HG03457 (cell line): ENCODE data around the gene CLDN14.
"Not testable (repeated sequence)": the region's sequence is repeated elsewhere in the genome, so short reads cannot be mapped to it uniquely, and the experiment has no call there.

Source experiments
- ATAC-seq: cut with Tn5 transposase; IDR thresholded peaks from one replicate; pipeline ENCODE4 v1.9.1; 2021; ENCODE audit warnings: moderate number of reproducible peaks; ENCODE audit not compliant: unreplicated experiment

Gene CLDN14

DNA sequence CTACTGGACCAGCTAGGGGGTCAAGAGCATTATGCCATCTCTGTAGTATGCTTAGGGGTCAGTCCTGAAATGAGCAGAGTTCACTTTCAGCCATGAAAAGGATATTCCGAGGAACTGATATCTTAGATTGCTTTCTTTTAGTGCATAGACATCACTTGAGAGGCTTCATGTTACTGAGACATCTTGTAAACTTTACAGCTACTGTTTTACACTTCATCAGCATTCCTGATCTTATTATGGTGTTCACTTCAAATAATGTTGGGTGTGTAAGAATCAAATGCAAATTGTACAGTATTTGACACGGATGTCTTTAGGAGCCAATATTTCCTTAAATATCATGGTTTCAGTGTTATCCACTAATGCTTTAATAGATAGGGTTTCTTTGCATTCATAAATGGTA lies 22.4 kb upstream of the CLDN14 start:
- ATAC-seq = no peak

DNA sequence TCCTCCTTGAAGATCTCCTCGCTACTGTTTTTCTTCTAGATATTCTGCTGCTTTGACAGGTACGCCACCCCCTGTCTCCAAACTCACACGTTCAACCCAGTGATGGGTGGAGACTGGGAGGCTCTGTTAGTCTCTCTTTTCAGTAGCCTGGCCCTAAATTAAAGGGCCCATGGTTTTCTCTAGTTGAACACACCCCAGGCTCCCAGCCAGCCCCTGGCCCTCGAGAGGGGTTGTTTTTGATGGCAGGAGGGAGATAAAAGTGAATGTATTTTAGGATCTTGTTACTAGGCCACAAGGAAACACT lies 21.6 kb upstream of the CLDN14 start:
- ATAC-seq = no peak

DNA sequence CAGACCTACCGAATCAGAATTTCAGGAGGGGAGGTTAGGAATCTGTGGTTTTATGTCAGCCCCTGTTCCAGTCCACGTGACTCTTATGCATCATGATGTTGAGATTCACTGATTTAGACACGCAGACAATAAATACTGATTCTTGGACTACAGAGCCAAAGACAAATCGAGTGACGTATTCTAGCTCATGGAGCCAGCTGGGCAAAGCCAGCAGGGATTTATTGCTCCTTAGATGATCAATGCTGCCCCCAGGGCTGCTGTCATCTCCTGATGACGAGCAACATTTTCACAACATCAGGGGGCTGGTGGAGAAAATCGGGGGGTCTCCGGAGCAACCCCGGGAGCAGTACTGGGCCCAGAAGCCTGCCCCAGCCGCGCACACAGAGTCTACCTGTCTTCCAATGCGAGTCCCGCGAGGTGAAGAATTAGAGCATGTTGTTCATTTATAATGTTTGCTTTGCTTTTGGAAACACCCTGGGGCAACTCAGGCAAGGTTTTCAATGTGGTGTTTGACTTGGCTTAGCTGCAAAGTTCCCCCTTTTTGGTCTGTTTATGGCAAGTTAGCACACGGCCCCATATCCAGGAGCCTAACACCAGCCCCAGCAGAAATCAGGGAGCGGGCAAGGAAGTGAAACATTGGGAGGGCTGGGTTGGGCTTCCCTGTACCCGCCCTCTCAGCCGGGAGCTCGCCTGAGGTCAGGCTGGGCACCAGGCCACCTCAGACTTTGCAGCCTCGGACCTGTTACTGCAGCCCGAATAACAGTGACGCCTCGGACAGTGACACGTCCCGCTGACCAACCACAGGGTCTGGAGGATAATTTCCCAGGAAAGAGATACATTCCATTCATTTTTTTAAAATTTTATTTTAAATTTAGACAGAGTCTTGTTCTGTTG lies 19.9 kb upstream of the CLDN14 start:
- no peak for ATAC-seq

DNA sequence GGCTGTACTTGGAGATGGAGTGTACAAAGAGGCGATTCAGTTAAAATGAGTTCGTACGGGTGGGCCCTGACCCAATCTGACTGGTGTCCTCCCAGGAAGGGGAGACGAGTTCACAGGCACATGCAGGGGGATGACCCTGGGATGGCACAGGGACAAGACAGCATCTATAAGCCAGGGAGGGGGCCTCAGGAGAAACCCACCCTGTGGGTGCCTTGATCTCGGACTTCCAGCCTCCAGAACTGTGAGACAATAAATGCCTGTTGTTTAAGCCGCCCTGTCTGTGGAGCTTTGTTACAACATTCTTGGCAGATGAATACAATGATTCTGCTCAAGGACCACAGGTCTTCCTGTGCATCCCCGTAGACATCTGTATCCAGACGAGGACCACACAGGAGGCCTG lies 14.6 kb upstream of the CLDN14 start:
- ATAC-seq = no peak

DNA sequence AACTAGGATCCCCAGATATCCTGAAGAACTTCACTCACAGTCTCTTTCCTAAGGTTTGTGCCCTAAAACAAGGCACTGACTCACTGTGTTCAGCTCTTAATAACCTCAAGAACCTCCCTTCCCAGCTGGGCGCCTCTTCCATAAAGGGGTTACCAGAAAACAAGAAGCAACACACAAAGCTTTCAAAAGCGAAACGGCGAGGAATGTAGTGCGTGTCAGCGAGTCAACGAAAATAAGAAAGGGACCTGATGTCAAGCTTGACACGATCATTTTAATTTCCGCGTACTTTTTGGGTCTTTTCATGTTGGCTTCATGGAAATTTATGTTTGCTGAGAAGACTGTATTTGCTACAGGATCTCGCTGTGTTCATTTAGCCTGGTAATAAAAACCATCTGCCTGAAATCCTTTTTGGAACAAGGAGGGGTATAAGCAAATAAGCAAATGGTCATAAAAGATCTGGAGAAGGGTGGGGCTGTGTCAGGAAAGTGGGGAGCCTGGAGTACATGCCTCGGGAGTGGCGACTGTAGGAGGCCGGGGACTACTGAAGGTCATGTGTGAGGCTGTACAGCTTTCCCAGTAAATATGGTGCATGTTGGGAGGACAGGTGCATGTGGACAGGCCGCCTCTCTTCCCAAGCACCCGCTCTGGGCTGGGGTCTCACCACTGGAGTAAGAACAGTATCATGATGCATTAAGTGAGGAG lies 11.4 kb upstream of the CLDN14 start:
- no peak for ATAC-seq

DNA sequence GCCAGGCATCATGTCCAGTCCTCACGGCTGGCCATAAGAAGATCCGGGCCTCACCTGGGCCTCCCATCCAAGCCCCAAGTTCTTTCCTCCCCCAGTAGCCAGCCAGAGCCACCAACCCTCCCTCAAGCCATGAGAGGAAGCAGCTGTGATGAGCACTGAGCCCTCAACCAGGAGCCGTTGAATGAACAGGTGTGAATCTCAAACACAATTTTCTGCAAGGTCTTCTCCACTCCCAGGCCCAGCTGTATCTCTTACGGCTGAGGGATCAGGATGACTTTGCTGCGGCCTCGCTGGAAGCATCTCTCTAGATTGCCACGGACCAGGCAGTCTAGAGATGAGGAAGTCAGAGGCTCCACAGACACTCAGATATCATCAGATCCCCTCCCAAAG lies 9.8 kb upstream of the CLDN14 start:
- ATAC-seq = no peak

DNA sequence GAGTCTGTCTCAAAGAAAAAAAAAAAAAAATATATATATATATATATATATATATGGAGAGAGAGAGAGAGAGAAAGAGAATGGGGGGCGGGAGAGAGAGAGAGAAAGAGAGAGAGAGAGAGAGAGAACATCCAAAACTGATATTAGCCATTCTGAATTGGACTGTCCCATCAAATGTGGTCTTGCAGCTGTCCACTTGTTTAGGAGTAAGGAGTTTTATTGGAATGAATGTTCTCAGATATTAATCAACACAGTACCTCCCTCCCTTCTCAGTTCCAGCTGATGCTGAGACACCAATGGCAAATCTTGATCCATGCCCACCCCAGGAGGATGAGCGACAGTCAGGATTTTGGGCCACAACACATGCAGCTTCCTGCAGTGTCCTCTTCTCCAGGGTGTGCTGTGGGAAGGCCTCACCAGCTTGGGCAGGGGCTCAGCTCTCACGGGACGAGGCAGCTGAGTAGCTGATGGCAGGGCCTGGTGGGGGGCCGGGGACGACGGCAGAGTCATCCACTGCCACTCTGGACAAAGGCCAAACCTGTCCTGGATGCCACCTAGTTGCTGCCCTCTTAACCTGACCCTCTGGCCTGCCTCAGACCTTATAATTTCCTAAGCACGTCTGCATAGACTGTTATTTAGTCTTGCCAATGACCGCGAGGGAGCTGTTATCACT lies 9.3 kb upstream of the CLDN14 start:
- no peak for ATAC-seq

DNA sequence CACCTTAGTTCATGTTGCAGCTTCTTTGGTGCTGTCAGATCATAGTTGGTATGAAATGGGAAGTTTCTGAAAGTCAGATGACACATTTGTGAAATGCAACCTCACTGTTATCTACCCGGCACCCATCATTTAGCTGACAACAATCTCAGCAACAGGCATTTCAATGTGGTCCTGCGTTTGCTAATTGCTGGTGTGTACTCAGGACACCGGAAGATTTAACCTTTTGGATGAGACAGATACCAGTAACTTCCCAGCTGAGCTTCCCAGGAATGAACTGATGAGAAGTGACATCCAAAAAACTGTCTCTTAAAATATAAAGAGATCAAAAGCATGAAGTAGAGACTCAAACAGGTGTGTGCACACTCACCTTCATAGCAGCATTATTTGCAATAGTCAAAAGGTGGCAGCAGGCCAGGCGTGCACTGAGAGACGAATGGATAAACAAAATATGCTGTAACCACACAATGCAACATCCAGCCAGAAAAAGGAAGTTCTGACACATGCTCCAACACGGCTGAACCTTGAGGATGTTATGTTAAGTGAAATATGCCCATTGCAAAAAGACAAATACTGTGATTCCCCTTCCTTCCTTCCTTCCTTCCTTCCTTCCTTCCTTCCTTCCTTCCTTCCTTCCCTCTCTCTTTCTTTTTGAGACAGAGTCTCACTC lies 7.9 kb upstream of the CLDN14 start:
- ATAC-seq = no peak

DNA sequence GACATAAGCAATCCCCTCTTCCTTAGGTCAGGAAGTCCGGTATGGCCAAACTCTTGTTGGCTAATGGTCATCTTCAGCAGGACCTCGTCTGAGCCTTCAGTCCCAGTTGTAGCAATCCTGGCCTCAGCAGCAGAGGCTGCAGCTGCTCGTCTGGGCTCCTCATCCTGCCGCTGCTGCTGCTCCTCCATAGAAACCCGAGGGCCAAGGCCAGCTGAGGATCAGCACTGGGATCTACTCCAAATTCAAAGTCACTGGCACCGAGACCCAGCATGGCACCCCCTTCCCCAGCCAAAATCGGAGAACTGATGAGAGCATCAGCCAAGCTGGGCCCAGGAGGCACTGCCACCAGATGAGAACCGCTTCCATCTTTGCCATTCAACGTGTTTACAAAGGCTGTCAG lies 6.3 kb upstream of the CLDN14 start:
- ATAC-seq = no peak

DNA sequence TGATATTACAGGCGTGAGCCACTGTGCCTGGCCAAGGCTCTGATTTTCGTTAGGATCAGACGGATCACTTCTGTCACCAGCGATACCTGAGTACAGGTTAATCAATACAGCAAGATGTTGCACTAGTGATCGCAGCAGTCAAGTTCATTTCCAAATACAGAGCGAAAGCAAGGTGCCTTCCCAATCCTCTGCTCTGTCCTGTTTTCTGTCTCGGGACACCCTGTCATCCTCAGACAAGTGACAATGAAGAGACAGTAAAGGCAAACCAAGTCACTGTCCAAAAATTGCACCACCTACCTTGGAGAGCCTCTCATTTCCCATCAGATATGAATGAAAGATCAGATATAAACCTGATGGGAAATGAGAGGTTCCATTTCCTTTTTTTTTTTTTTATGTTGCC lies 5.6 kb upstream of the CLDN14 start:
- no peak for ATAC-seq

DNA sequence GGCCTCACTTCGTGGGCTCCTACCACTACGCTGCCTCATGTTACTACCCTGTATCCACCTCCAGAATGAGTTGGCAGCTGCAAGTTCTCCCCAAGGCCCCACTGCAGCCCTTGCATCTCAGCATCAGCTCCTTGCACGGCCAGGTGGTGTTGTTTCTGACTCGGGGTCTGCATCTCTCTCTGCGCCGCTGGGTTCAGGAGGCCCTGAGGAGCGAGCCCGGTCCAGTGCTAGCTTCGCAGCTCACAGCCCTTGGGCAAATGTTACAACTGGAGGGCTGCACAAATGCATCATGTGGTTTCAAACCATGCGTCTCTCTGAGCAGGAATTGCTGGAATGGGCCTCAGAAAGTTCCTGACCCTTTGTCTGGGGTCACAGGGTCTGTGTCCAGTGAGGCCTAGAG lies 3.2 kb upstream of the CLDN14 start:
- no peak for ATAC-seq

DNA sequence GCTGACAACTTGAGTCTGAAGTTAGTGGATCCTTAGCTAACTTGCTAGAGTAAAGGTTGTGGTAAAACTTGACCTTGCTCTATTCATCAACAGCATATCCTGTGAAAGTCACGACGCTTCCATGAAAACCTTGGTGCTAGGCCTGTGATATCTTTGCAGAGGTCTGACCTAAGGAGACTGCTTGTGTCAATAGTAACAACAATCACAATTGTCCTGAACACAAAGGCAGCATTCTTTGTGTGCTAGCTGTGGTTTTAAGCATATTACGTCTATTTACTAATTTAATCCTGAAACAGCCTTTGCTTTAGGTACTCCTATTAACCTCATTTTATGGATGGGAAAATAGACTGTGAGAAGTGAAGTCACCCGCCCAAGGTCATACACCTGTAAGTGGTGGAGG lies 2.8 kb upstream of the CLDN14 start:
- no peak for ATAC-seq

DNA sequence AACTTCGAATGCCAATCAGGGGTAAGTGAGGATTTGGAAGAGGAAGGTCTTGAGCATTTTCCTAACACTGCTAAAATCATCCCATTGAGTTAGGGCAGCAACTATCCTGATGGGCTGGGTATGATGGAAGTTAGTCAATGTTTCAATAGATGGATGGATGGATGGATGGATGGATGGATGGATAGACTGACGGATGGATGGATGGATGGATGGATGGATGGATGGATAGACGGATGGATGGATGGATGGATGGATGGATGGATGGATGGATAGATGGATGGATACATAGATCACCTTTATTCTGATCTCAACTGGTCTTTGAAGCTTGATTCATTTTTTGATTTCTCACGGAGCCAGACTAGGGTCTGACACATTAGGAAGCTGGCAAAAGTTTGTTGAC lies 2.3 kb upstream of the CLDN14 start:
- ATAC-seq = no peak

DNA sequence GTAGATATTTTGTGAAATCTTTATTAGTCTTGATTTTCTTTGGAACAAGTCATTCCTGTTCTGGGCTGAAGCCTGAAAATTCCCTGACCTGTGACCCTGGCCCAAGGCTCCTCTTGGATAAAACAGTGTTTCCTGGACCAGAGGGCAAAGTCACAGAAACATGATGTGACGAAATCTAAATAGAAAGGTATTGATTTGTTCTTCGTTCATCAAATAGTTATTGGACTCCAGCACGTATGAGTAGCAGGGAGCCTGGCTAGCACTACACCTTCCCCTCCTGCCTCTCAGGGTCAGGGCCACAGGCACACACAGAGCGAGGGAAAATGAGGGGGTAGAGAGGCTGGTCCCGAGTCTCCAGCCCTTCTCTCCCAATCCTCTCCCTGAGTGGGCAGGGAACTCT lies 1.7 kb upstream of the CLDN14 start:
- no peak for ATAC-seq

DNA sequence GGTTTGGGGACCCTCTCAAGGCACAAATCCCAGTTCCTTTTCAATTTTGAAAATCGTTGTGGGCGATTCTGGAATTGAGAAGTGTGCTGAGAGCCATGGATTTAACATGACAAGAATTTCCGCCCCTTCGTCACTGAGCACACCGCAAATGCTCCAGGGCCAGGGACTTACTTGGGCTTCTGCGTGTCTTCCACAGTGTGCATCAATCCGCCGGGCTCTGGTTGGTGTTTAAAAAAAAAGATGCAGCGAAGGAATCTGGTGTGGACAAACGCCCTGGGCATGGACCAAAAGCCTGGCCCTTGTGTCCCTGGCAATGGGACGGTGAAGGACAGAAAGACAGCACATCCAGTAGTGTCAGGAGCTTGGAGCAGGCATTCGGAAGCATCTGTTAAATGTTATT lies 696 bp upstream of the CLDN14 start:
- ATAC-seq = no peak

DNA sequence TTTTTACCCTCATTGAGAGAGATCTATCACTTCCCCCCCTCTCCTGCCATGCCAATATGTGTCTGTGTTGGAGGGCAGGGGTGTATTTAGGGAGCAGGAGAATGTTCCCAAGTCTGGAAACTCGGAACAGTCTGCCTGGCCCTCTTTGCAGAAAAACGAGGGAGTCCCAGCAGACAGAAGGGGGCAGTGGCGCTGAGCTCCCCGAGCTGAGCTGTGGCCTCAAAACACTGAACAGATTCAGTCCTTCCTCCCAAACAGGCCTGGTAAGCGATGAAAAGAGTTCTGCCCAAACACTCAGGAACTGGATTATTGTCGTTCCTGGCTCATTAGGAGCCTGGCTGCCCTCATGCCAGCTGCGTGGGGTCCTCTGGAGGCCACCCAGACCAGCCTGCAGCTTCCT lies 981 bp downstream of the CLDN14 start:
- no peak for ATAC-seq

DNA sequence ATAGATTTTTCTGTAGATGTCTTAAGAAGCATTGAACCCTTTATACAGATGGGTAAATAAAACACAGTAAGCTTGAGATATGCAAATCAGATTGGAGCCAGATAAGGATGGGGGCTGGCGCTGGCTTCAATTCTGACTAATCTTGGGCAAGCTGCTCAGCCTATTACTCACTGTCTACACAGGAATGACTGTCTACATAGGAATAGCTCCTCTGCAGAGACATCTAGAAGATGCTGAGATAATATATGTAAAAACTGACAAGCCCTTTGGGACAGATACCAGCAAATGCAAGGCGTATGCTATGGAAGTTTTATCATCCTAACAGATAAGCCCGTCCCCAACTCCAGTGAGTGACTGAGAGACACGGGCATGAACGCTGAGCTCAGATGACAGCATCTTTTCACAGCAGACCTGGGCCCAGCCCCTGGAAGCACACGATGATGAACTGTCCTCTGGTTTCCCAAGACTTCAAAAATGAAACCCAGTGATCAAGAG lies 1.7 kb downstream of the CLDN14 start:
- no peak for ATAC-seq

DNA sequence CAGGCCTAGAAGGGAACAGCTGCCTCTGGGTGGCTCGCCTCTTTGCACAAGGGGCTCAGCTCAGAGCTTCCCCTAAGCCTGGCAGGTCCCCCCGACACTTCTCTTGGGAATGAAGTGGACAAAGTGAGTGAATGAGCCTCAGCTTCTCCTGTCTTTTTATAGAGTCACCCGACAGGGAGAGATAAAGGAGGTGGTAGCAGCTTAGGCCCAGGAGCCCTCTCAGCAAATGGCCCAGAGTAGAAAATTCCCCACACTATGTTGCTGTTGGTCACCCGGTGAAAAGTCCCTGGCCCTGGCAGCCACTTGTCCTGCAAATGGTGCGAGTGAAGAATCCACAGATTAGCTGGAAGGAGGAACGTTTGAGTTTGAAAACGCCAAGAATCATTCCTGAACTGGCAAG lies 2.4 kb downstream of the CLDN14 start:
- no peak for ATAC-seq

DNA sequence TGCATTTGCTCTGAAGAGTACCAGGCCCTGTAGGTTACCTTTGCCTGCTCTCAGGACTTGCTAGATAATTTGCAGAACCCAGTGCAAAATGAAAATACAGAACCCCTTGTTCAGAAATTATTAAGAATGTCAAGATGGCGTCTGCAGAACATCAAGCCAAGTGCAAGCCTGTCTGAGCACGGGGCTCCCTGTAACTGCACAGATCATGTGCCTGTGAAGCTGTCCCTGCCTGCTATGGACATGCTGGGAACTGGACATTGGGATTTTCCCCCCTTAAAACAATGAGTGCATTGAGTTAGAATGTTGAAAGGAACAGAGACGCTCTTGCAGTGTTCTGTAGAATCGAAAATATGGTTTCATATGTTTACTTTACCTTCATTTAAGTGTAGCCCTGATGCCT lies 2.9 kb downstream of the CLDN14 start:
- no peak for ATAC-seq

DNA sequence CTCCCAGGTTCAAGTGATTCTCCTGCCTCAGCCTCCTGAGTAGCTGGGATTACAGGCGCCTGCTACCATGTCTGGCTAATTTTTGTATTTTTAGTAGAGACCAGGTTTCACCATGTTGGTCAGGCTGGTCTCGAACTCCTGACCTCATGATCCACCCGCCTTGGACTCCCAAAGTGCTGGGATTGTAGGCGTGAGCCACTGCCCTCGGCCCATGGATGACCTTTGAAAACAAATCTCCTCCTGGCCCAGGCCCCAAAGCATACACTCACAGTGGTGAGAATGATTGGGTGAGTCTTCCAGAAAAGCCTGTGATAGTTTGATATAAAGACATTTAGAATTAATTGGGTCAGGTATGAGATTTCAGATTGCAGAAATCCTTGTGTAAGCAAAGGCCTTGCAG lies 3.4 kb downstream of the CLDN14 start:
- ATAC-seq = not testable (repeated sequence)

DNA sequence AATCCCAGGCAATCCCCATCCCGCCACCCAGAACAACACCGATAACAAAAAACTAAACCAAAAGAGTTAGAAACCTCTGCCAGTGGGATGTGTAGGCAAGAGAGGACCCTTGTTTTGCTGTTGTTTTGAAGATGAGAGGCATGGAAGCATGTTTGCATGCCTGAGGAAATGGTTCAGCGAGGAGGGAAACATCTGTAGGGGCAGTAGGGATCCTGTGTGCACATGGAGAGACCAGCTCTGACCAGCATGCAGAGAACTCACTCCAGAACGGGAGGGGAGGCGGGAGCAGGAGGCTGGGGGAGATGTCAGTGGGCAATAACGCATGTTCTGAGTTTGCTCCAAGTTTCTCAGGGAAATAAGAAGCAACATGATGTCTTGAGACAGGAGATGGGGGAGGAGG lies 5.3 kb downstream of the CLDN14 start:
- ATAC-seq = no peak
